Keratinocyte (primary cell): ENCODE measurements around the gene ZNF490. TPM values are rescaled to one million over a fixed set of nuclear protein-coding genes. Genes with fewer than 3 reads are reported as not detected.
A peak's percentile ranks its signal among the peaks of the same experiment; 100 is the strongest.

Experiments used
- DNase-seq: peaks from one replicate; pipeline ENCODE4 v3.0.0-alpha.2; 2011; ENCODE audit warnings: low read depth, missing footprints, low spot score
- FAIRE-seq: peaks from 2 replicates; lab custom pipeline; 2011; peaks lifted over from hg19 to GRCh38; lab: Jason Lieb, UNC
- H2AFZ ChIP-seq: 2 replicates; pipeline ENCODE4 v1.6.0; 2012; ENCODE audit warnings: low read length, control low read depth, inconsistent platforms; ENCODE audit not compliant: control insufficient read depth
- H3K27ac ChIP-seq: 2 replicates; pipeline ENCODE4 v1.5.1; 2011; ENCODE audit warnings: low read length; ENCODE audit not compliant: control insufficient read depth, insufficient read depth
- H3K27me3 ChIP-seq: 3 replicates; pipeline ENCODE4 v1.6.0; 2011; ENCODE audit warnings: low read length; ENCODE audit not compliant: control insufficient read depth, insufficient read depth; ENCODE audit errors: extremely low read depth
- H3K36me3 ChIP-seq, 2 experiments: 2 replicates in 1 of 2; 3 replicates in 1 of 2; pipeline ENCODE4 v1.5.1; 2011; ENCODE audit warnings: low read length in 2 of 2, mild to moderate bottlenecking in 1 of 2; ENCODE audit not compliant: control insufficient read depth in 2 of 2, insufficient read depth in 2 of 2; ENCODE audit errors: extremely low read depth in 1 of 2
- H3K4me1 ChIP-seq: 3 replicates; pipeline ENCODE4 v1.5.1; 2011; ENCODE audit warnings: low read length; ENCODE audit not compliant: control insufficient read depth, insufficient read depth; ENCODE audit errors: extremely low read depth
- H3K4me2 ChIP-seq: 3 replicates; pipeline ENCODE4 v1.6.0; 2011; ENCODE audit warnings: low read depth, low read length; ENCODE audit not compliant: control insufficient read depth, insufficient read depth; ENCODE audit errors: extremely low read depth
- H3K4me3 ChIP-seq, 3 experiments: fragments of 200-600 bp in 1 of 3; sonication (generic) in 1 of 3; 2 replicates in 2 of 3; 3 replicates in 1 of 3; pipeline ENCODE4 v1.5.1; 2011 to 2016; ENCODE audit warnings: low read length in 3 of 3, mild to moderate bottlenecking in 3 of 3, control low read depth in 2 of 3, inconsistent platforms in 1 of 3, low read depth in 1 of 3, mixed read lengths in 1 of 3, mixed run types in 1 of 3, moderate library complexity in 1 of 3; ENCODE audit not compliant: control insufficient read depth in 2 of 3, insufficient read depth in 2 of 3; ENCODE audit errors: extremely low read depth in 1 of 3
- H3K79me2 ChIP-seq: 2 replicates; pipeline ENCODE4 v1.6.0; 2012; ENCODE audit warnings: low read length; ENCODE audit not compliant: control insufficient read depth, insufficient read depth
- H3K9ac ChIP-seq: 3 replicates; pipeline ENCODE4 v1.6.0; 2011; ENCODE audit warnings: low read length; ENCODE audit not compliant: control insufficient read depth, insufficient read depth; ENCODE audit errors: extremely low read depth
- H3K9me1 ChIP-seq: 3 replicates; pipeline ENCODE4 v1.6.0; 2011; ENCODE audit warnings: low read length; ENCODE audit not compliant: control insufficient read depth, insufficient read depth; ENCODE audit errors: extremely low read depth
- H3K9me3 ChIP-seq: 2 replicates; pipeline ENCODE4 v1.5.1; 2012; ENCODE audit warnings: low read depth, low read length; ENCODE audit not compliant: control insufficient read depth
- H4K20me1 ChIP-seq: 3 replicates; pipeline ENCODE4 v1.6.0; 2011; ENCODE audit warnings: low read length; ENCODE audit not compliant: control insufficient read depth, insufficient read depth; ENCODE audit errors: extremely low read depth
- EZH2 ChIP-seq: IDR thresholded peaks from one replicate; pipeline ENCODE4 v1.6.1; 2012; ENCODE audit warnings: inconsistent platforms, mild to moderate bottlenecking, low read length, moderate library complexity
- dilution Hi-C: fragments of 300-500 bp; cut with MboI; formaldehyde crosslinking; loops from one replicate; pipeline ENCODE4 v1.7.0; 2020; ENCODE audit warnings: low sequenced_read_pairs; ENCODE audit not compliant: extremely low pct_ligation_motif_present
- polyA plus RNA-seq, 5 experiments: library from polyadenylated mRNA; depleted of rRNA in 3 of 5; stranded (reverse) in 3 of 5; stranded (forward) in 1 of 5; unstranded in 1 of 5; fragments of >200 nt; gene quantifications; 1 replicate in 1 of 5; 2 replicates in 3 of 5; 3 replicates in 1 of 5; pipeline versions ENCODE4 v1.2.1 to v1.2.3, GENCODE V29; 2011 to 2012; ENCODE audit warnings: missing spikeins in 2 of 5, low read depth in 1 of 5, low replicate concordance in 1 of 5
- TF ChIP-seq, protein P1 (sequence below), 3 experiments: IDR thresholded peaks in 1 of 3; conservative IDR thresholded peaks in 1 of 3; optimal IDR thresholded peaks in 1 of 3; 2 replicates in 2 of 3; 3 replicates in 1 of 3; pipeline versions ENCODE3 to v1.5.1; 2011; ENCODE audit warnings: low read length in 3 of 3, mild to moderate bottlenecking in 3 of 3, moderate library complexity in 2 of 3, control low read depth in 1 of 3, inconsistent platforms in 1 of 3; ENCODE audit not compliant: insufficient read depth in 2 of 3; ENCODE audit errors: extremely low read depth in 1 of 3

The ZNF490 gene
- polyA plus RNA-seq, 1 donor (not counting 4 experiments of a cell fraction or from before 2014, with no cell fraction given), result 3.2 TPM

DNA sequence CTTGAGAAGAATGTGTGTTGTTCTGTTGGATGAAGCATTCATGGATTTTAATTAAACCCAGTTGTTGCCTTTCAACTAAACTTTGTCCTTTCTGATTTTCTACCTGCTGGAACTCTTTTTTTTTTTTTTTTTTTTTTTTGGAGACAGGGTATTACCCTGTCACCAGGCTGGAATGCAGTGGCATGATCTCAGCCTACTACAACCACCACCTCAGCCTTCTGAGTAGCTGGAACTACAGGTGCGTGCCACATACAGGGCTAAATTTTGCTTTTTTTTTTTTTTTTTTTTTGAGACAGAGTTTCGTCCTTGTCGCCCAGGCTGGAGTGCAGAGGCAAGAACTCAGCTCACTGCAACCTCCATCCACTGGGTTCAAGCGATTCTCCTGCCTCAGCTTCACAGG is 7.0 kb upstream of the ZNF490 start:
- H3K9me1 ChIP-seq, result no peaks in the 10 kb centered on the region
- H3K9ac ChIP-seq, result no peak overlapping the region
- H3K9me3 ChIP-seq, result no peaks in the 10 kb centered on the region
- H3K27ac ChIP-seq, result no peak overlapping the region
- peaks cover 0 to 8% of the 10 kb centered on the region in 2 experiments for H3K36me3 ChIP-seq
- H3K79me2 ChIP-seq, result peaks cover 77% of the 10 kb centered on the region
- no peak overlapping the region for H3K4me2 ChIP-seq
- H3K27me3 ChIP-seq, result no peaks in the 10 kb centered on the region
- H2AFZ ChIP-seq, result no peak overlapping the region
- H3K4me1 ChIP-seq, result no peaks in the 10 kb centered on the region
- no peak overlapping the region for H3K4me3 ChIP-seq
- TF ChIP-seq, protein P1, sequence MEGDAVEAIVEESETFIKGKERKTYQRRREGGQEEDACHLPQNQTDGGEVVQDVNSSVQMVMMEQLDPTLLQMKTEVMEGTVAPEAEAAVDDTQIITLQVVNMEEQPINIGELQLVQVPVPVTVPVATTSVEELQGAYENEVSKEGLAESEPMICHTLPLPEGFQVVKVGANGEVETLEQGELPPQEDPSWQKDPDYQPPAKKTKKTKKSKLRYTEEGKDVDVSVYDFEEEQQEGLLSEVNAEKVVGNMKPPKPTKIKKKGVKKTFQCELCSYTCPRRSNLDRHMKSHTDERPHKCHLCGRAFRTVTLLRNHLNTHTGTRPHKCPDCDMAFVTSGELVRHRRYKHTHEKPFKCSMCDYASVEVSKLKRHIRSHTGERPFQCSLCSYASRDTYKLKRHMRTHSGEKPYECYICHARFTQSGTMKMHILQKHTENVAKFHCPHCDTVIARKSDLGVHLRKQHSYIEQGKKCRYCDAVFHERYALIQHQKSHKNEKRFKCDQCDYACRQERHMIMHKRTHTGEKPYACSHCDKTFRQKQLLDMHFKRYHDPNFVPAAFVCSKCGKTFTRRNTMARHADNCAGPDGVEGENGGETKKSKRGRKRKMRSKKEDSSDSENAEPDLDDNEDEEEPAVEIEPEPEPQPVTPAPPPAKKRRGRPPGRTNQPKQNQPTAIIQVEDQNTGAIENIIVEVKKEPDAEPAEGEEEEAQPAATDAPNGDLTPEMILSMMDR (optimal IDR thresholded peaks at IDR 0.05 in 1 of 3, IDR thresholded peaks at IDR 0.05 in 1 of 3, conservative IDR thresholded peaks at IDR 0.05 in 1 of 3; ENCODE audit: extremely low read depth in 1 of 3, insufficient read depth in 2 of 3, low read length in 3 of 3), result no peak
- TF ChIP-seq EZH2, result no peak
- no peak for FAIRE-seq
- H4K20me1 ChIP-seq, result peaks cover 2% of the 10 kb centered on the region
- no peak for DNase-seq
- dilution Hi-C loops, result no loop called here

DNA sequence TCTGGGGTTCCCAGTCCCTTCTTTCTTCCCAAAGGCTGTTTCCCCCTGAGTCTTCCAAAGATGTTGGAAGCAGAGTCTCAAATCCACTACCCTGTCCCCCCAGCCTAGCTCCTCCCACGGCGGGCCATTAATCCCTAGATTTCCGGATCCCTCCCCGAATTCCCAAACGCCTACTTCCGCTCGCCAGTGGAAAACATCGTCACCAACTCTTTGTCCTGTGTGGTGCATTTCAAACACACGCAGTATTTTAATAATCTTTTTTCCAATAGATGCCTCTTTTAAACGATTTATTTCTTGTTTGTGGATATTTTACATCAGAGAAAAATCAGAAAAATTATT is 717 bp upstream of the ZNF490 start:
- Histone ChIP-seq H4K20me1 (peaks cover 2% of the 10 kb centered on the region), H3K27me3 (no peaks in the 10 kb centered on the region), H3K36me3 (peaks cover 5 to 10% of the 10 kb centered on the region in 2 experiments), H3K9me1 (no peaks in the 10 kb centered on the region), H3K79me2 (peaks cover 63% of the 10 kb centered on the region), H3K4me3 (peak overlapping the region; percentile 93 to 100 (median 99)), H3K27ac (peak overlapping the region; percentile 94), H3K4me2 (peak overlapping the region; percentile 90), H3K4me1 (peaks cover 9% of the 10 kb centered on the region), H3K9ac (peak overlapping the region; percentile 97), H3K9me3 (no peaks in the 10 kb centered on the region), H2AFZ (peak overlapping the region; percentile 94)
- DNase-seq (no peak), FAIRE-seq (no peak)
- TF ChIP-seq EZH2, result no peak
- TF ChIP-seq, protein P1 (optimal IDR thresholded peaks at IDR 0.05 in 1 of 3, IDR thresholded peaks at IDR 0.05 in 1 of 3, conservative IDR thresholded peaks at IDR 0.05 in 1 of 3; ENCODE audit: extremely low read depth in 1 of 3, insufficient read depth in 2 of 3, low read length in 3 of 3), result no peak
- dilution Hi-C loops, result no loop called here
